Neural cell (in vitro differentiated cells): Measurements from ENCODE around the gene TRPC4AP. TPM values are rescaled to one million over a fixed set of nuclear protein-coding genes. Genes with fewer than 3 reads are reported as not detected.

Experiments used
- H2AFZ ChIP-seq: fragments of 200-600, 300-800 bp; sonication (generic), shearing (Covaris generic); 2 replicates; pipeline ENCODE4 v1.6.0; 2014; ENCODE audit warnings: low read depth, mild to moderate bottlenecking, antibody characterized with exemption, low read length, moderate library complexity
- H3F3A ChIP-seq: fragments of 200-600 bp; shearing (Covaris generic); 2 replicates; pipeline ENCODE4 v1.6.1; 2016; ENCODE audit warnings: mild to moderate bottlenecking, moderate library complexity, mixed read lengths, antibody characterized with exemption, low read length; ENCODE audit not compliant: insufficient read depth, poor library complexity, severe bottlenecking
- H3K27ac ChIP-seq: fragments of 200-600, 300-800 bp; sonication (generic), shearing (Covaris generic); 2 replicates; pipeline ENCODE4 v1.5.1; 2014; ENCODE audit warnings: mild to moderate bottlenecking, low read length, moderate library complexity
- H3K27me3 ChIP-seq: fragments of 300-800, 200-600 bp; sonication (generic), shearing (Covaris generic); 2 replicates; pipeline ENCODE4 v1.6.0; 2014; ENCODE audit warnings: mild to moderate bottlenecking, low read depth, low read length, moderate library complexity; ENCODE audit not compliant: insufficient read depth
- H3K36me3 ChIP-seq: fragments of 300-800, 200-600 bp; sonication (generic), shearing (Covaris generic); 2 replicates; pipeline ENCODE4 v1.5.1; 2014; ENCODE audit warnings: mild to moderate bottlenecking, antibody characterized with exemption, low read length, moderate library complexity; ENCODE audit not compliant: insufficient read depth
- H3K4me2 ChIP-seq: fragments of 300-800, 200-600 bp; sonication (generic), shearing (Covaris generic); 2 replicates; pipeline ENCODE4 v1.6.0; 2014; ENCODE audit warnings: mild to moderate bottlenecking, low read length
- H3K4me3 ChIP-seq: fragments of 300-800, 200-600 bp; sonication (generic), shearing (Covaris generic); 2 replicates; pipeline ENCODE4 v1.5.1; 2014; ENCODE audit warnings: mild to moderate bottlenecking, low read length, moderate library complexity
- H3K79me2 ChIP-seq: fragments of 200-600 bp; shearing (Covaris generic); replicated peaks from 2 replicates; pipeline ENCODE4 v1.6.0; 2014; ENCODE audit warnings: mild to moderate bottlenecking, low read length, moderate library complexity; ENCODE audit not compliant: insufficient read depth
- H3K9ac ChIP-seq: fragments of 300-800, 200-600 bp; sonication (generic), shearing (Covaris generic); 2 replicates; pipeline ENCODE4 v1.6.1; 2016; ENCODE audit warnings: mild to moderate bottlenecking, low read length, mixed read lengths
- H3K9me2 ChIP-seq: fragments of 200-600 bp; shearing (Covaris generic); 2 replicates; pipeline ENCODE4 v1.6.1; 2016; ENCODE audit warnings: mild to moderate bottlenecking, low read length, mixed read lengths; ENCODE audit not compliant: insufficient read depth
- H3K9me3 ChIP-seq: fragments of 200-600, 300-800 bp; sonication (generic), shearing (Covaris generic); 2 replicates; pipeline ENCODE4 v1.6.1; 2016; ENCODE audit warnings: mild to moderate bottlenecking, mixed run types, low read length, moderate library complexity, mixed read lengths
- H4K20me1 ChIP-seq: fragments of 200-600 bp; shearing (Covaris generic); 2 replicates; pipeline ENCODE4 v1.6.1; 2016; ENCODE audit warnings: mild to moderate bottlenecking, mixed run types; ENCODE audit not compliant: insufficient read depth
- CTCF ChIP-seq: fragments of 450-650 bp; IDR thresholded peaks from 2 replicates; pipeline ENCODE4 v1.5.1; 2014; ENCODE audit warnings: antibody characterized with exemption, mild to moderate bottlenecking, moderate library complexity; ENCODE audit not compliant: poor library complexity, severe bottlenecking
- EP300 ChIP-seq: fragments of 450-650 bp; conservative IDR thresholded peaks from 2 replicates; pipeline ENCODE4 v1.6.1; 2014; ENCODE audit warnings: antibody characterized with exemption, mild to moderate bottlenecking, moderate library complexity; ENCODE audit not compliant: poor library complexity, severe bottlenecking
- EZH2 ChIP-seq: fragments of 200-600, 300-800 bp; shearing (Covaris generic), sonication (generic); IDR thresholded peaks from 2 replicates; pipeline ENCODE4 v1.6.1; 2014; ENCODE audit warnings: antibody characterized with exemption, low read length, borderline replicate concordance, mild to moderate bottlenecking; ENCODE audit not compliant: insufficient read depth, poor library complexity, severe bottlenecking
- MXI1 ChIP-seq: fragments of 450-650 bp; conservative IDR thresholded peaks from 2 replicates; pipeline ENCODE4 v1.6.1; 2014; ENCODE audit warnings: antibody characterized with exemption, mild to moderate bottlenecking; ENCODE audit not compliant: poor library complexity, severe bottlenecking
- POLR2AphosphoS5 ChIP-seq: IDR thresholded peaks from 2 replicates; pipeline ENCODE4 v1.6.1; 2012
- RAD21 ChIP-seq: fragments of 450-650 bp; conservative IDR thresholded peaks from 2 replicates; pipeline ENCODE4 v1.6.1; 2014; ENCODE audit warnings: antibody characterized with exemption, mild to moderate bottlenecking, moderate library complexity
- REST ChIP-seq: IDR thresholded peaks from 2 replicates; pipeline ENCODE4 v1.6.1; 2012; ENCODE audit warnings: borderline replicate concordance
- SMC3 ChIP-seq: fragments of 450-650 bp; conservative IDR thresholded peaks from 2 replicates; pipeline ENCODE4 v1.6.1; 2014; ENCODE audit warnings: antibody characterized with exemption, mild to moderate bottlenecking, moderate library complexity; ENCODE audit not compliant: poor library complexity
- TAF1 ChIP-seq: IDR thresholded peaks from 2 replicates; pipeline ENCODE4 v1.6.1; 2012; ENCODE audit warnings: low read depth
- polyA plus RNA-seq: library from polyadenylated mRNA; depleted of rRNA; stranded (reverse); fragments of >200 nt; gene quantifications from 2 replicates; pipeline ENCODE4 v1.2.3, GENCODE V29; 2014

The TRPC4AP gene
- polyA plus RNA-seq, 1 donor from 2014 or later = 85.9 TPM

GRCh38 chr20:34982270-34983088, 110.1 kb downstream of the TRPC4AP start:
- Histone ChIP-seq H3K36me3 (no peaks in the 10 kb centered on the region), H3K4me3 (no peak overlapping the region), H3K27ac (no peak overlapping the region), H3K27me3 (no peaks in the 10 kb centered on the region), H3F3A (no peaks in the 10 kb centered on the region), H3K79me2 (no peaks in the 10 kb centered on the region), H2AFZ (no peak overlapping the region), H3K9me2 (no peaks in the 10 kb centered on the region), H3K4me2 (no peak overlapping the region), H4K20me1 (no peaks in the 10 kb centered on the region), H3K9me3 (no peaks in the 10 kb centered on the region), H3K9ac (no peak overlapping the region)
- no peak for TF ChIP-seq MXI1
- no peak for TF ChIP-seq REST
- TF ChIP-seq POLR2AphosphoS5 = no peak
- TF ChIP-seq RAD21 = no peak

- H3K4me3 ChIP-seq = no peak overlapping the region
- H3K9me2 ChIP-seq = no peaks in the 10 kb centered on the region
- H3K27me3 ChIP-seq = no peaks in the 10 kb centered on the region
- no peak overlapping the region for H3K9ac ChIP-seq
- H3K27ac ChIP-seq = no peak overlapping the region
- no peak overlapping the region for H2AFZ ChIP-seq
- H3K4me2 ChIP-seq = no peak overlapping the region
- H3K9me3 ChIP-seq = no peaks in the 10 kb centered on the region
- H3K79me2 ChIP-seq = no peaks in the 10 kb centered on the region
- TF ChIP-seq EZH2 (no peak), MXI1 (no peak), CTCF (no peak), EP300 (no peak), TAF1 (no peak), SMC3 (no peak), POLR2AphosphoS5 (no peak), REST (no peak), RAD21 (no peak)
- no peaks in the 10 kb centered on the region for H3K36me3 ChIP-seq
- no peaks in the 10 kb centered on the region for H3F3A ChIP-seq
- no peaks in the 10 kb centered on the region for H4K20me1 ChIP-seq
Measured at GRCh38 chr20:34980543-34981233, 111.9 kb downstream of the TRPC4AP start.
